GM23248 (cell line): ENCODE results near the gene ARHGEF11.

Source experiments
- EZH2 ChIP-seq: fragments of 200-600 bp; sonication (generic); IDR thresholded peaks from 2 replicates; pipeline ENCODE4 v1.6.1; 2018; ENCODE audit warnings: antibody characterized with exemption, mild to moderate bottlenecking; ENCODE audit not compliant: insufficient read depth, poor library complexity, severe bottlenecking
- EZH2phosphoT487 ChIP-seq: fragments of 200-600 bp; sonication (generic); IDR thresholded peaks from 2 replicates; pipeline ENCODE4 v1.6.1; 2018; ENCODE audit warnings: antibody characterized with exemption, moderate library complexity, mild to moderate bottlenecking, low read depth; ENCODE audit not compliant: insufficient read depth

DNA sequence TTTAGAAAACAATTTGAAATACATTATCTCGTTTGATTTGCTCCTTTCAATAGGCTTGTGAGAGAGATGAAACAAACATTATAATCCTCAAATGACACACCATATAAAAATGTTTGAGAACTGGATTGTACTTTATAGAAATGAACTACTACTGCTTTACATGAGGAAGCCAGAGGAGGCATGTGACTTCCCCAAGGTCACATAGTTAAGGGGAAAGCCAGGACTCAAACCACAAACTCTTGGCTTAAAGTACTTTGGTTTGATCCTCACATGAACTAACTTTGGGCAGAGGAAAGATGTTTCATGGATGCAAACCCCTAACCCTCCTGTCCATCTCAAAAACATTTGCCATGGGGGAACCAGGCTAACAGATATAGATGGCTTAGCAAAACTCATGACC is 4.7 kb downstream of the ARHGEF11 start:
- TF ChIP-seq EZH2phosphoT487 (no peak), EZH2 (no peak)
